Effector memory CD8-positive, alpha-beta T cell (primary cell): ENCODE data around the gene WDR27.
"Not testable (repeated sequence)": the region's sequence is repeated elsewhere in the genome, so short reads cannot be mapped to it uniquely, and the experiment has no call there.

Experiments used
- ATAC-seq: fragments of 150-1000 bp; cut with Tn5 transposase; replicated peaks from 2 replicates; pipeline ENCODE4 v1.10.0; 2021; ENCODE audit warnings: mild to moderate bottlenecking, moderate library complexity
- DNase-seq, 3 experiments: peaks; one replicate each; pipeline ENCODE4 v3.0.0; 2021
- H3K27ac Mint-ChIP-seq, 2 donors: one replicate each; pipeline ENCODE4 v1.8.0; 2022; ENCODE audit warnings: mild to moderate bottlenecking in 2 of 2, mixed read lengths in 2 of 2, moderate library complexity in 2 of 2
- H3K27me3 Mint-ChIP-seq, 2 donors: one replicate each; pipeline ENCODE4 v1.8.0; 2022; ENCODE audit warnings: mixed read lengths in 2 of 2
- H3K36me3 Mint-ChIP-seq: one replicate; pipeline ENCODE4 v1.8.0; 2022; ENCODE audit warnings: mild to moderate bottlenecking, moderate library complexity, mixed read lengths; ENCODE audit not compliant: insufficient read depth
- H3K4me1 Mint-ChIP-seq, 2 donors: one replicate each; pipeline ENCODE4 v1.8.0; 2022; ENCODE audit warnings: low read depth in 2 of 2, mixed read lengths in 2 of 2
- H3K4me3 Mint-ChIP-seq, 2 donors: one replicate each; pipeline ENCODE4 v1.8.0; 2022; ENCODE audit warnings: mild to moderate bottlenecking in 2 of 2, mixed read lengths in 2 of 2, moderate library complexity in 2 of 2
- H3K9me3 Mint-ChIP-seq, 2 donors: one replicate each; pipeline ENCODE4 v1.8.0; 2022; ENCODE audit warnings: mixed read lengths in 2 of 2

WDR27 gene

GRCh38 chr6:169487579-169488436 is 214.0 kb downstream of the WDR27 start:
- no peak overlapping the region for H3K4me3 Mint-ChIP-seq
- no peaks in the 10 kb centered on the region for H3K36me3 Mint-ChIP-seq
- DNase-seq, result no peak
- no peak overlapping the region for H3K27ac Mint-ChIP-seq
- no peaks in the 10 kb centered on the region for H3K4me1 Mint-ChIP-seq
- H3K9me3 Mint-ChIP-seq, result peaks cover 4 to 11% of the 10 kb centered on the region in 2 donors
- H3K27me3 Mint-ChIP-seq, result peaks cover 6 to 9% of the 10 kb centered on the region in 2 donors
- no peak for ATAC-seq

- H3K4me1 Mint-ChIP-seq, result no peaks in the 10 kb centered on the region
- no peak for DNase-seq
- no peak overlapping the region for H3K27ac Mint-ChIP-seq
- H3K36me3 Mint-ChIP-seq, result no peaks in the 10 kb centered on the region
- no peak for ATAC-seq
- peaks cover 6 to 9% of the 10 kb centered on the region in 2 donors for H3K27me3 Mint-ChIP-seq
- H3K4me3 Mint-ChIP-seq, result no peak overlapping the region
- peaks cover 12 to 34% of the 10 kb centered on the region in 2 donors for H3K9me3 Mint-ChIP-seq
Observed at GRCh38 chr6:169479783-169480495, 221.9 kb downstream of the WDR27 start.

- Mint-ChIP-seq H3K9me3 (peaks cover 9 to 23% of the 10 kb centered on the region in 2 donors), H3K36me3 (no peaks in the 10 kb centered on the region)
Observed at GRCh38 chr6:169474362-169474761, 227.5 kb downstream of the WDR27 start.

GRCh38 chr6:169473663-169474062 is 228.2 kb downstream of the WDR27 start:
- H3K4me3 Mint-ChIP-seq, result no peak overlapping the region
- H3K9me3 Mint-ChIP-seq, result peaks cover 9 to 23% of the 10 kb centered on the region in 2 donors
- DNase-seq, result no peak
- H3K27ac Mint-ChIP-seq, result no peak overlapping the region
- no peak for ATAC-seq
- no peaks in the 10 kb centered on the region for H3K36me3 Mint-ChIP-seq
- H3K27me3 Mint-ChIP-seq, result no peaks in the 10 kb centered on the region
- H3K4me1 Mint-ChIP-seq, result no peaks in the 10 kb centered on the region

More at GRCh38 chr6:169474362-169474761, 227.5 kb downstream of the WDR27 start:
- no peak for ATAC-seq
- Mint-ChIP-seq H3K4me3 (no peak overlapping the region), H3K27me3 (no peaks in the 10 kb centered on the region), H3K27ac (no peak overlapping the region), H3K4me1 (no peaks in the 10 kb centered on the region)
- DNase-seq, result no peak

GRCh38 chr6:169472786-169473416 is 228.9 kb downstream of the WDR27 start:
- H3K4me1 Mint-ChIP-seq, result no peaks in the 10 kb centered on the region
- ATAC-seq (no peak), DNase-seq (no peak)
- H3K36me3 Mint-ChIP-seq, result no peaks in the 10 kb centered on the region
- no peak overlapping the region for H3K4me3 Mint-ChIP-seq
- peaks cover 11 to 25% of the 10 kb centered on the region in 2 donors for H3K9me3 Mint-ChIP-seq
- H3K27ac Mint-ChIP-seq, result no peak overlapping the region
- H3K27me3 Mint-ChIP-seq, result no peaks in the 10 kb centered on the region

GRCh38 chr6:169470790-169471189 is 231.0 kb downstream of the WDR27 start:
- H3K27ac Mint-ChIP-seq, result no peak overlapping the region
- H3K9me3 Mint-ChIP-seq, result peaks cover 14 to 21% of the 10 kb centered on the region in 2 donors
- ATAC-seq, result no peak

GRCh38 chr6:169469028-169469427 is 232.8 kb downstream of the WDR27 start:
- H3K9me3 Mint-ChIP-seq, result peaks cover 14% of the 10 kb centered on the region in 2 donors
- H3K36me3 Mint-ChIP-seq, result no peaks in the 10 kb centered on the region
- DNase-seq (no peak), ATAC-seq (no peak)
- no peaks in the 10 kb centered on the region for H3K4me1 Mint-ChIP-seq
- no peak overlapping the region for H3K27ac Mint-ChIP-seq
- H3K4me3 Mint-ChIP-seq, result no peak overlapping the region
- no peaks in the 10 kb centered on the region for H3K27me3 Mint-ChIP-seq

More at GRCh38 chr6:169470790-169471189, 231.0 kb downstream of the WDR27 start:
- no peak for DNase-seq
- Mint-ChIP-seq H3K36me3 (no peaks in the 10 kb centered on the region), H3K27me3 (no peaks in the 10 kb centered on the region), H3K4me1 (no peaks in the 10 kb centered on the region), H3K4me3 (no peak overlapping the region)

GRCh38 chr6:169467755-169468154 is 234.1 kb downstream of the WDR27 start:
- H3K36me3 Mint-ChIP-seq, H3K4me1 Mint-ChIP-seq, H3K27me3 Mint-ChIP-seq, H3K27ac Mint-ChIP-seq, H3K4me3 Mint-ChIP-seq, ATAC-seq, DNase-seq: not testable (repeated sequence)
- H3K9me3 Mint-ChIP-seq, result peaks cover 14% of the 10 kb centered on the region in 2 donors

GRCh38 chr6:169466256-169466655 is 235.6 kb downstream of the WDR27 start:
- not testable (repeated sequence) for DNase-seq, H3K27ac Mint-ChIP-seq, H3K27me3 Mint-ChIP-seq, ATAC-seq, H3K4me1 Mint-ChIP-seq, H3K4me3 Mint-ChIP-seq, H3K36me3 Mint-ChIP-seq
- H3K9me3 Mint-ChIP-seq, result peaks cover 14% of the 10 kb centered on the region in 2 donors

GRCh38 chr6:169457762-169458161 is 244.1 kb downstream of the WDR27 start:
- H3K27ac Mint-ChIP-seq, result no peak overlapping the region
- no peak overlapping the region for H3K4me3 Mint-ChIP-seq
- H3K36me3 Mint-ChIP-seq, result peaks cover 3% of the 10 kb centered on the region
- H3K9me3 Mint-ChIP-seq, result no peaks in the 10 kb centered on the region
- H3K4me1 Mint-ChIP-seq, result no peaks in the 10 kb centered on the region
- ATAC-seq (no peak), DNase-seq (no peak)
- peaks cover 0 to 9% of the 10 kb centered on the region in 2 donors for H3K27me3 Mint-ChIP-seq

GRCh38 chr6:169456840-169457239 is 245.0 kb downstream of the WDR27 start:
- Mint-ChIP-seq H3K27ac (no peak overlapping the region), H3K4me1 (no peaks in the 10 kb centered on the region), H3K9me3 (no peaks in the 10 kb centered on the region), H3K36me3 (peaks cover 3% of the 10 kb centered on the region), H3K4me3 (no peak overlapping the region), H3K27me3 (peaks cover 5 to 9% of the 10 kb centered on the region in 2 donors)
- ATAC-seq (no peak), DNase-seq (no peak)

GRCh38 chr6:169455470-169455869 is 246.4 kb downstream of the WDR27 start:
- Mint-ChIP-seq H3K36me3 (peaks cover 3% of the 10 kb centered on the region), H3K27me3 (peaks cover 5 to 19% of the 10 kb centered on the region in 2 donors), H3K9me3 (no peaks in the 10 kb centered on the region), H3K4me3 (no peak overlapping the region), H3K4me1 (no peaks in the 10 kb centered on the region), H3K27ac (no peak overlapping the region)
- no peak for ATAC-seq
- no peak for DNase-seq

- H3K27ac Mint-ChIP-seq, result no peak overlapping the region
- H3K9me3 Mint-ChIP-seq, result no peaks in the 10 kb centered on the region
- peaks cover 5 to 25% of the 10 kb centered on the region in 2 donors for H3K27me3 Mint-ChIP-seq
- H3K36me3 Mint-ChIP-seq, result peaks cover 3% of the 10 kb centered on the region
- DNase-seq, result no peak
- H3K4me1 Mint-ChIP-seq, result no peaks in the 10 kb centered on the region
- ATAC-seq, result no peak
- no peak overlapping the region for H3K4me3 Mint-ChIP-seq
Observed at GRCh38 chr6:169454872-169455204, 247.0 kb downstream of the WDR27 start.
